ENCODE results near the gene RASD2.
A peak's percentile ranks its signal among the peaks of the same experiment; 100 is the strongest.

The RASD2 gene

DNA sequence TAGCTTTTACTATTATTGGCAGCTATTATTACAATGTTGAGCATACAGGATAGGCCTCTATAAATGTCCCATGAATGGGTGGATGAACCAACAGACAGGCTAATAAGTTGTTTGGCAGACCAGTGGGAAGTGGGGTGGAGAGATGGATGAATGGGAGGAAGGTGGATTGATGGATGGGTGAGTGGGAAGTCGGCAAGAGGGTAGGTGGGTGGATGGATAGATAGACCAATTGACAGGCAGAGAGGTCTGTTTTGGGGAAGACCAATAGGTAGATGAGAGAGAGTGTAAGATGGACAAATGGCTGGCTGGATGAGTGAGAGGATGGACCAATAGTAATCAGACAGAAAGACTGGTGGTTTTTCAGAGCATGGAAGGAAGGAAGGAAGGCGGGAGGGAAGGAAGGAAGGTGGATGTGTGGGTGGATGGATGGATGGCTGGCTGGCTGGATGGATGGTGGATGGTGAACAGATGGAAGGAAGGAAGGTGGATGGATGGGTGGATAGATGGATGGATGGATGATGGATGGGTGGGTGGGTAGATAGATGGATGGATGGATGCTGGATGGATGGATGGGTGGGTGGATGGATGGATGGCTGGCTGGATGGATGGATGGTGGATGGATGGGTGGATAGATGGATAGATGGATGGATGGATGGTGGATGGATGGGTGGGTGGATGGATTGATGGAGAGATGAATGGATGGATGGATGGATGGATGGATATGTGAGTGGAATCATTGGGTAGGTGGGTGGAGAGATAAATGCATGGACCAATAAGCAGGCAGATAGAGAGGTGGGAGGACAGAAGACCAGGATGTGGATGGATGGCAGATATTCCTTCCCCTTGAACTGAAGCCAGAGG is 37.4 kb downstream of the RASD2 start:
- intact Hi-C loops (cut with DNase I): no loop called here
- no peak for DNase-seq

DNA sequence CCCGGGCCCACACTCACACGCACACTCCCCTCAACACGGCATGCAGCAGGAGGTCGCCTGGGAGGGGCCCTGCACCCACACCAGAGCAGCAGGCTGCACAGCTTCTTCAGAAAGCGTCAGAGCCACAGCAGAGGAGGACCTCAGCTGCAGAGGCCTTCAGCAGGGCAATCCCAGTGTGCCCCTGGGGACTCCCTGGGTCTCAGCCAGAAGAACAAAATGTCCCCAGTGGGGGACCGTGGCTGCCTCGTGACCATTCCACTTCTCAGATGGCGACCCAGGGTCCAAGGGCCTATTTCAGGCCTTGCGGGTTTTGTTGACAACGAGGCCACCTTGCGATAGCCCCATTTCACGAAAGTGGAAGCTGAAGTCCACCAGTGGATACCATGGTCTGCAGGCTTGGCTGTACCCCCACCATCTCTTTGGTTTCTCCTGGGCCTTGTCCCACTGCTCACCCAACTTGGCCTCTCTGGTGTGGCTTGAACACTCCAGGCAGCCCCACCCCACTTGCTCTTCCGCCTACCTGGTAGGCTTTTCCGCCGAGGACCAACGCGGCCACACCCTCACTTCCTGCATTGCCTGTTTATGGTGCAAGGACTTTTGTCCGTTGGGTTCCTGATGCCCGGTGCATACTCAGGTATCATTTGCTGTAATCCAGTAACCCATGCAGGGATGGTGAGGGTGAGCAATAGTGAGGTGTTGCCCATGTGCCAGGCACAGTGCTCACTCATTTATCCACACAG is 38.4 kb downstream of the RASD2 start:
- peak in 1 of 10 donors; percentile 77 for DNase-seq
- intact Hi-C loops (cut with DNase I): loop anchor here (1.0 kb wide), 1 partner anchor 149 kb away; no protein-coding TSS in a partner anchor

DNA sequence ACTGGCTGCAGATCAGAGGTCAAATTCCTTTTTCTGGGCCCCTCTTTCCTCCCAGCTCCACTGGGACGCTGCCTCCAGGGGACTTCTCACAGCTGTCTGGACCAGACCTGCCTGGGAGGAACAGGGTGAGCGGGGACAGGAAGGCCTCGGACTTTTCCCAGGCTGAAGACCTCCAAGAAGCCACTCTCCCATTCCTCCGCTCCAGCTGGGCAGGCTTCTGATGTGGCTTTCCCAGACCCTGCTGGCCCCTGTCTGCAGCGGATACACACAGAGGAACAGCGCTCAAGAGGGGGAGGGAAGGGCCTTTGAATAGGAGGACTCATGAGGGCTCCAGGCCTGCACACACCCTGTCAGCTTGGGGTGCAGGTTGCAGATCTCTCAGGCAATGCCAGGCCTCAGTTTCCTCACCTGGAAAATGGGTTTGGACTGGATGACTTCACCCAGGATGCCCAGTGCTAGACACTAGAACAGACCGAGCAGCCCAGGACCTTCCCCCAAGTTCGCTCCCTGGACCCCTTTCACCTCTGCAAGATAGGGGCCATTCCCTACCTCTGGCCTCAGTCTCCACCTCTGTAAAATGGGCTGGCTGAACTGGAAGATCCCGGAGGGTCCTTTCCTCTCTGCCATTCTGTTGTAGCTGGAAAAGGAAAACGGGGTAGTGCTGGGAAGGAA is 39.9 kb downstream of the RASD2 start:
- DNase-seq: peak in 1 of 10 donors; percentile 37
- intact Hi-C loops (cut with DNase I): no loop called here

DNA sequence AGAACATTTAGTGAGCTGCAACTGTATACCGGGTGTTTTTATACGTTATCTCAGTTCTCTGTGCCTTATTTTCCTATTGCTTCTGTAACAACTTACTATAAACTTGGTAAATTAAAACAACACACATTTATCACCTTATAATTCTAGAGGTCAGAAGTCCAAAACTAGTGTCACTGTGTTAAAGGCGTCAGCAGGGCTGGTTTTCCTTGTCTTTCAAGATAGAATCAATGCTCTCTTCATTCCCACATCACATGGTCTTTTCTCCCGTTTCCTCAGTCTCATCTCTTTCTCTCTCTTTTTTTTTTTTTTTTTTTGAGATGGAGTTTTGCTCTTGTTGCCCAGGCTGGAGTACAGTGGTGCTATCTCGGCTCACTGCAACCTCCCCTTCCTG is 40.4 kb downstream of the RASD2 start:
- DNase-seq: no peak
- intact Hi-C loops (cut with DNase I): no loop called here

DNA sequence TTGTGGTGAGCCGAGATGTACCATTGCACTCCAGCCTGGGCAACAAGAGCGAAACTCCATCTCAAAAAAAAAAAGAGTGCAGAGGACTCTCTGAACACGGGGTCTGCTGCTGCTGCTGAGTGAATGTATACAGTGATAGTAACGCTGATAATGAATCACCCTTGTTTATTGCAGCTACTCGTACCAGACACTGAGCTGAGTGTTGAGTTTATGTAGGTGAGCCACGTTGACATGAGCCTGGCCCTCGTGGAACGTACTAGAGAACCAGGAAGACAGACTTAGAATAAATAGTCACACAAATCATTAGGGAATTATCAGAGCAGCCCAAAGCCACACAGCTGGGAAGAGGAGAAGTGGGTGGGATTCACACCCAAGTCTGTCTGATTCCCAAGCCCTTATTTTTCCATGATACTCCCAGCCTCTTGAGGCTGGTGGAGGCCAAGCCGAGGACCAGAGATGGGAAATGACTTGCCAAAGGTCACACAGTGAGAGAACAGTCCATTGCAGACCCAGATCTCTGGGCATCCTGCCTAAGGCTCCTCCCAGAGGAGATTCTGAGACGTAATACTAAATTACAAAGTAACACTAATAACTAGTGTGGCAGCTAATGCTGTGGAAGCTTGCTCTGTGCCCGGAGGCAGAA is 41.7 kb downstream of the RASD2 start:
- intact Hi-C loops (cut with DNase I): loop anchor here (2.0 kb wide), 1 partner anchor 232 kb away; no protein-coding TSS in a partner anchor
- DNase-seq: peak in 1 of 10 donors; percentile 20

DNA sequence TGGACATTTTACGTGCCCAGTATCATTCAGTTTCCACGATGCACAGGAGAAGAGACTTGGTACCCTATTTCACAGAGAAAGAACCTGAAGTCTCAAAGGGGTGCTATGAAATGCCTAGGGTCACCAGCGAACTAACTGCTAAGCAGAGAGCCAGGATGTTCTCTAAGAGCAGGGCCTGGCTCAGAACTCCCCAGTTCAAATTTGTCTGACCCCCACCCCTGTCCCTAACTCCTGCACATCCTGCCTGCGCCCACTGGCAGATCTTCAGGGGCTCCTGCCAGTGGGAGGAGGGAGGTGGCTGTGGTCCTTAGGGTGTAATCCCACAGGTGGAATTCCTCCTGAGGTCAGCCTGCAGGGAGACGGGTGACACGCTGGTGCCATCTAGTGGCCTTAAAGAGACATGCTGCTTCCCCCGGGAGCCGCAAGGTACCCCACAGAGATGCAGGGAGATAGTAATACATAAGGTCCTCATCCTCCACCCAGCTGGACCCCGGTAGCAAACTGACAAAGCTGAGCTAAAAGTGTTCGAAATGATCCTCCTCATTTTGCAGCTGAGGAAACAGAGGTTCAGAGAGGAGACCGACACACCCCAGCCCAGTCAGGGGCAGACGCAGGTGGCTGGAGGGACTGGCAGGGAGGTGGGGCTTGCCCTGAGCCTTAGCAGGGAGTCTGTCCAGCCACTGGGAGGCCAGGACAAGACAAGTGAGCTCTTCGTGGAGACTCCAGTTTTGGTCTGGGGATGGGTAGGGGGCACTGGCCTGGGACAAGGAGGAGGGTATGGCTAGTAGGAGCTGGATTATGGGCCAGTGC is 42.4 kb downstream of the RASD2 start:
- intact Hi-C loops (cut with DNase I): loop anchor here (1.0 to 2.0 kb wide), 2 partner anchors 153 to 232 kb away; no protein-coding TSS in a partner anchor
- peak; percentile 45 to 94 (median 65) for DNase-seq

DNA sequence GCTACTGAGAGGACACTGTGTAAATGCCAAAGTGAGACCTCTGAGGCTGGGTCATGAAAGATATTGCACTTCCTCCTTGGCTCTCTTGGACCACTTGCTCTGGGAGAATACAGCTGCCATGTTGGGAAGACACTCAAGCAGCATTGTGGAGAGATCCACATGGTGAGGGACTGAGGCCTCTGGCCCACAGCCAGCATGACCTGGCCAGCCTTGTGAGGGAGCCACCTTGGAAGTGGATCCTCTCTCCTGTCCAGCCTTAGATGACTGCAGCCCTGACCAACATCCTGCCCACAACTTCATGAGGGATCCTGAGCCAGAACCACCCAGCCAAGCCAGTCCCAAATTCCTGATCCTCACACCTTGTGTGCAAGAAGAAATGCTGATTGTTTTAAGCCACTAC is 46.1 kb downstream of the RASD2 start:
- intact Hi-C loops (cut with DNase I): no loop called here
- DNase-seq: peak in 3 of 10 donors; percentile 28 to 71 (median 70)

DNA sequence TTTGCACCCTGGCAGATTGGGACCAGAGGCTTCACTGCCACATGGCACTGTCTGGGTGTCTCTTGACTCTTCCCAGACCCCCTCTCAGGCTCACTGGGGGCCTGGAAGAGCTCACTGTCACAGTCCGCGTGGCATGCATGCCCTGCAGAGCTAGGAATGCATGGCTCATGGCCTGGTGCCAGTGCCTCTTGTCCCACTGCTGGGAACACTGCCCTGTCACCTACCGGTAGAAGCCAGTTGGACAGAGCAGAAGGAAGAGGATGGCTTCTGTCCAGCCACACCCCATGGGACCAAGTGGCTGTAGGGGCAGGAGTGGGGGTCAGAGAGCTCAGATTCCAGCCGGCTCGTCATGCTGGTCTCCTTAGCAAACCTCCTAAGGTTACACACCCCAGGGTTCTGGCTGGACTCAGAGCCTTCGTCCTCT is 46.8 kb downstream of the RASD2 start:
- DNase-seq: peak in 4 of 10 donors; percentile 37 to 84 (median 76)
- intact Hi-C loops (cut with DNase I): no loop called here

DNA sequence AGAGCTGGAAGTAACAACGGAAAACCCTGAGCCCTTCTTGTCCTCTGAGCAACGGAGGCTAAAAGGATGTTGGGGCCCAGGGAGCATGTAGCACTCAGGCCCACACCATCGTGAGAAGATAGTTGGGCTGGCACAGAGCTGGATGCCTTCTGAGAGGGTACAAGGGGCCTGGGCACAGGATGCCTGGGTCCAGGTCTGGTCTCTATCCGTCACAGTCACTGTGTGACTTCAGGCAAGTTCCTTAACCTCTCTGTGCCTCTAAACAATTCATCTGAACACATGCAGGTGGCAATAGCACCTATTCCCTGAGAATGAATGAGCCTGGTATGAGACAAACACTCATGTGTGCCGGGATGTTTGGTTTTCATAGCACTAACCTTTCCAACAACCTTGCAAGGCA is 47.3 kb downstream of the RASD2 start:
- intact Hi-C loops (cut with DNase I): no loop called here
- DNase-seq: peak in 1 of 10 donors; percentile 9

DNA sequence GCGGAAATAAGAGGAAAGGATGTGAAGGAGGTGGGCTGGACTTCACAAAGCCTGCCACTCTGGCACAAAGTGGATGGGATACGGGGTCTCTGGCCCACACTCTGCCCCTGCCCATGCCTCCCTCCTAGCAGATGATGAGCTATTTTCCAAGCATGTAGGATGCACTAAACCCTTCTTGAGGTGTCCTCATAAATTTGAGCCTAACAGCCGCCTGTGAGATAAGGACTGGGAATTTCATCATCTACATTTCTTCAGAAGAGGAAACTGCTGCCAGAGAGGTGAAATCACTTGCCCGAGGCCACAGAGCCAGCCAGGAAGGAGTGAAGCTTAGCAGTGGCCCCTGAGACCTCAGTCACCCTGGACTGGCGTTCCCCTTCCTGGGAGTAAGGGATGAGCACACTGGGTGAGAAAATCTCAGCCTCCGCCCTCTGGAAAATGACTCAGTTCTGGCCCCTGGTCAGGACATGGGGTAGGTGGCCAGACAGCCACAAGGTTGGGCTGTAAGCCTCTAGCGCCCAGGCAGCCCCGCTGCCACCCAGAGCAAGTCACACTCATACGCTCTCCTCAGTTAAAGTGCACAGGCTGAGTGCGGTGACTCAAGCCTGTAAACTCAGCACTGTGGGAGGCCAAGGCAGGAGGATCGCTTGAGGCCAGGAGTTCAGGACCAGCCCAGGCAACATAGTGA is 48.6 kb downstream of the RASD2 start:
- intact Hi-C loops (cut with DNase I): no loop called here
- DNase-seq: peak in 2 of 10 donors; percentile 33 to 67

DNA sequence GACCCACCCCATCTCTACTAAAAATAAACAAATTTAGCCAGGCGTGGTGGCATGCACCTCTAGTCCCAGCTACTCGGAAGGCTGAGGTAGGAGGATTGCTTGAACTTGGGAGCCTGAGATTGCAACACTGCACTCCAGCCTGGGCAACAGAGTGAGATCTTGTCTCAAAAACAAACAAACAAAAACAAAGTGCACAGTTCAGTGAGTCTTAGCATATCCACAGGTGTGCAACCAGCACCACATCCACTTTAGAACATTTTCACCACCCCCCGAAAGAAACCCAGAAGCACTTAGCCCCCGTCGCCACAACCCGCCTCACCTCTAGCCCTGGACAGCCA is 49.1 kb downstream of the RASD2 start:
- intact Hi-C loops (cut with DNase I): no loop called here
- DNase-seq: peak in 2 of 10 donors; percentile 38 to 39

DNA sequence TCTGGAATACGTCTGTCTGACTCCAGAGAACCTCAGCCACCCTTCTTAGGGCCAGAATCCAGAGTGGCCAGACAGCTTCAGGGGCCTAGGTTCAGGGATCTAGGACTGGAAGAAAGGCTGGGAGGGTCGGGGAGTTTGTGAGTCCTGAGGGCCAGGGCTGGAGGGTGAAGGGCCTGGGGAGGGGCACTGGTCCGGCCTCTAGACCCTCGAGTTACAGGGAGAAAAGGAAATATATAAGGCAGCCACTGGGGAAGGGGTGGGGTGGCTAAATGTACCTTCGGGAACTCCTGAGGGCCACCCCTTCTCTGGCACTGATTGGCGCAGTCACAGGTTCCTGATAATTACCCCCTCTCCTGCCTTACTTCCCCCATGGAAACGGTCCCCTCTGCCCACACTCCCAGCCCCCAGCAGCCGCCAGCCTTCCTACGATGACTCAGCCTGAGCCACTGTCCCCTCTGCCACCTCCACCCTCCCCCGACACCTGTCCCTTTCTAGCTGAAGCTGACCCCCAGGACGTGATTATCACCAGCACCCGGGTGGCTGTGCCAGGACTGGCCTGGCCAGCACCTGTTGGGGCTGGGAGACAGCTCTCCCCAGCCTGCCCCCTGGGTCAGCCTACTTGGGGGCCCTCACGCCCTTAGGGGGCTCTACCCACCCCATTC is 50.1 kb downstream of the RASD2 start:
- intact Hi-C loops (cut with DNase I): no loop called here
- peak in 2 of 10 donors; percentile 30 to 39 for DNase-seq

DNA sequence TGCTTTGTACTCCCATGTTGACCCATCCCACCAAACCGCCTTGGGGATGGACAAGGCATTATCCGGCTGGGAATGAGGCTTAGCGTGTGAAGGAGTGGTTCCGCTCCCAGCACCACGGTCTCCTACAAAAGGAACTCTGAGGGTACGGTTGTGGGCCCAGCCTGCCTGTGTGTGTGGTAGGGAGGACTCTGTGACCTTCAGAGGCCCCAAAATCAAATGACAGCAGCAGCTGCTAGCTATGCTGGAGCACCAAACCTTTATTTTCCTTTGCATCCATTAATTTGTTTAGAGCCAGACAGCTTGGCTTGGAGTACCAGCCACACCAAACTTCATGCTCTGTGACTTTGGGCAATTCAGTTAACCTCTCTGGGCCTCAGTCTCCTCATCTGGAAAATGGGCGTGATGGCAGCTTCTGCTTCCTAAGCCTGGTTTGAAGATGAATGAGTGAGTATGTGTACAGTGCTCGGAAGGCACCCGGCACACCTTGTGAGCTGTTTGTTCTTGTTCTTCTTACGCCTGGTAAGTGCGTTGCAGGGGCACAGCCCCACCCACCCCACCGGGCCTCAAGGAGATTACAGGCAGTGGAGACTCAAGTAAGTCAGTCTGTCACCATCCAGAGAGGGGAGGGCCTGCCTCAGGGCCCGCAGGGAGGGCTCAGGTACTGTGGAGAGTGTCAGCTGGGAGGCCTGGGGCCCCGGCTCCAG is 51.2 kb downstream of the RASD2 start:
- peak in 2 of 10 donors; percentile 24 to 30 for DNase-seq
- intact Hi-C loops (cut with DNase I): no loop called here

DNA sequence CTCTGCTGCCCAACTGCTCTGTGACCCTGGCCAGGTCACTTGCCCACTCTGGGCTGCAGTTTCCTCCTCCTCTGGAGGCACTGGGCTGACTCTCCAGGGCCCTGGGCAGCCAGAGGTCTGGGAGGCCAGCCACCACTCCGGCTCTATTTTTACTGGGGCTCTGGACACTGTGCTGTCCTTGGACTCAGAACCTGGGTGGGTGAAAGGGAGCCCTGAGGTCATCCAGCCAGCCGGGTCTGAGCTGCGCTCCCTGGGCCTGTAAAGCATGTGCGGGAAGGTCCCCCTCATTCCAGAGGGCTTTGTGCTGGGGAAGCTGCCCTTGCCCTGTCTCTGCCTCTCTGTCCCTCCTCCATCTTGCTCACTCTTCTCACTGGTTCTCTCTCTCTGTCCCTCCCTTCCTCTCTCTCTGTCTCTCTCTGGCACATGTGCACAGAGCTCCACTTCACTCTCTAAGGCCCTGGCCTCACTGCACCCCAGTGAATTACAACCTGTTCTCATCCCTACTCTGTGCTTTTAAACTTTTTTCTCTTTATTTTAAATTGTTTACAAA is 51.9 kb downstream of the RASD2 start:
- intact Hi-C loops (cut with DNase I): no loop called here

DNA sequence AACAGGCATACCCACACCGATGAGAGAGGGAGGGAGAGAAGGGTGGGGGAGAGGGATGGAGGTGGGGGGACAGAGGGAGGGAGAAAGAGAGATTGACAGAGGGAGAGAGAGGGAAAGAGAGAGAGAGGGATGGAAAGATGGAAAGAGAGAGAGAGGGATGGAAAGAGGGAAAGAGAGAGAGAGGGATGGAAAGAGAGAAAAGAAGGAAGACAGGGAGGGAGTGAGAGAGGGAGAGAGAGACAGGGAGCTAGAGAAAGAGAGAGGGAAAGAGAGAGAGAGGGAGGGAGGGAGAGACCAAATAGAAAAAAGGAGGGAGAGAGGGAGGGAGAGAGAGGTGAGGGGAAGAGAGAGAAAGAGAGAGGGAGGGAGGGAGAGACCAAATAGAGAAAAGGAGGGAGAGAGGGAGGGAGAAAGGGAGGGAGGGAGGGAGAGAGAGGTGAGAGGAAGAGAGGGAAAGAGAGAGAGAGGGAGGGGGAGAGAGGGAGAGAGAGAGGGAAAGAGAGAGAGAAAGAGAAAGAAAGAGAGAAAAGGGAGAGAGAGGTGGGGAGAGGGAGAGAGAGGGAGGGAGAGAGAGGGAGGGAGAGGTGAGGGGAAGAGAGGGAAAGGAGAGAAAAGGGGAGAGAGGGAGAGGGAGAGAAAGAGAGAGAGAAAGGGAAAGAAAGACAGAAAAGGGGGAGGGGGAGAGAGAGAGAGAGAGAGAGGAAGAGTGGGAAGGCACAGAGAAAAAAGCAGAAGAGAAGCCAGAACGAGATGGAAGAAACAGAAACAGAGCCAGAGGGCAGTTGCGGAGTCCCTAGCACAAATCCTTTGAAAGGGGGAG is 52.6 kb downstream of the RASD2 start:
- intact Hi-C loops (cut with DNase I): no loop called here
- no peak for DNase-seq

More for the DNA sequence above, 51.9 kb downstream of the RASD2 start:
- DNase-seq: peak in 2 of 10 donors; percentile 35 to 49

DNA sequence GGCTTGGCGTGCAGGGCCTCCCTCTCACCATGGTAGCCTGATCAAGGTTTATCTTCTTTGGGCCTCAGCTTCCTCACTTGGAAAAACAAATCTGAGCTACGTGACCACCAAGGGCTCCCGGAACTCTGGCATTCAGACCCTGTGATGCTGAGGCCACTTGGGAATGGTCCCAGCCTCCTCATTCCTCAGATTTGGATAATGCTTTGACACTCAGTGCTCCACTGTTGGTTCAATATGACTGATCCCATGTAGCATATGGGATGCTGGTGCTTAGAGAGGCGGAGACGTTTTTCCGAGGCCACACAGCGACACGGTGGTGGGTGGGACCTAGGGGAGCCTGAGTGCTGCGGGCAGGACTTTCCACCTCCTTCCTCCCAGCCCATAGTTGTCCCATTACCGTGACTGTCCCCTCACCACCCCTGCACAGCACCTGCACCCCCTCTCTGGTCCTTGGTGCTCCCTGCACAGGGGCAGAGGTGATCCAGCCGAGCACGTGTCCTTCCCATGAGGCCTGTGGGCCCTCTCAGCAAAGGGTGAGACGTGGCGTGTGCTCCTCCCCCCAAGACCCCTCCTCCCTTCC is 53.4 kb downstream of the RASD2 start:
- DNase-seq: peak in 2 of 10 donors; percentile 51 to 60
- intact Hi-C loops (cut with DNase I): no loop called here
